Upper lobe of left lung (tissue), 6 donors: ENCODE results near the gene TTC7B. TPM values are rescaled to one million over a fixed set of nuclear protein-coding genes. Genes with fewer than 3 reads are reported as not detected.

ENCODE experiments used
- ATAC-seq, 2 donors: fragments of 200-7000 bp; cut with Tn5 transposase; one replicate each; pipeline ENCODE4 v1.9.1; 2022; ENCODE audit warnings: mild to moderate bottlenecking in 2 of 2, moderate library complexity in 2 of 2; ENCODE audit not compliant: low FRiP score in 2 of 2
- DNase-seq, 2 donors: peaks; one replicate each; pipeline ENCODE4 v3.0.0-alpha.2; 2019 to 2020
- H3K27ac ChIP-seq, 4 donors: fragments of 200-600 bp; sonication (generic); one replicate each; pipeline ENCODE4 v1.5.1; 2016 to 2019
- H3K27me3 ChIP-seq, 4 donors: fragments of 200-600 bp; sonication (generic); one replicate each; pipeline ENCODE4 v1.5.1; 2017 to 2019
- H3K36me3 ChIP-seq, 4 donors: fragments of 200-600 bp; sonication (generic); one replicate each; pipeline ENCODE4 v1.5.1; 2016 to 2019
- H3K4me1 ChIP-seq, 4 donors: fragments of 200-600 bp; sonication (generic); one replicate each; pipeline ENCODE4 v1.5.1; 2018 to 2019
- H3K4me3 ChIP-seq, 4 donors: fragments of 200-600 bp; sonication (generic); one replicate each; pipeline ENCODE4 v1.5.1; 2017 to 2019; ENCODE audit warnings: mild to moderate bottlenecking in 2 of 4, moderate library complexity in 1 of 4
- H3K9me3 ChIP-seq, 4 donors: fragments of 200-600 bp; sonication (generic); one replicate each; pipeline ENCODE4 v1.5.1; 2018 to 2019
- EP300 ChIP-seq, 4 donors: sonication (generic); formaldehyde crosslinking; IDR thresholded peaks; one replicate each; pipeline ENCODE4 v1.5.1; 2017; ENCODE audit warnings: antibody characterized with exemption in 4 of 4, control low read depth in 2 of 4
- POLR2A ChIP-seq, 4 donors: fragments of 450-650 bp; IDR thresholded peaks; one replicate each; pipeline ENCODE4 v1.5.1; 2016 to 2017; ENCODE audit warnings: antibody characterized with exemption in 4 of 4, mild to moderate bottlenecking in 2 of 4
- POLR2AphosphoS5 ChIP-seq, 2 donors: sonication (generic); formaldehyde crosslinking; IDR thresholded peaks; one replicate each; pipeline ENCODE4 v1.5.1; 2017; ENCODE audit warnings: antibody characterized with exemption in 2 of 2
- WGBS, 2 donors: methylation state at CpG; one replicate each; pipeline ENCODE4 v1.1.5; 2017 to 2018; 5-methylcytosine and 5-hydroxymethylcytosine counted together
- total RNA-seq, 6 donors: library from RNA; depleted of rRNA in 4 of 6; stranded (reverse); fragments of >200 nt in 4 of 6; gene quantifications; one replicate each; pipeline versions ENCODE4 v1.1.0 to v1.2.1, GENCODE V29; 2016 to 2021
- TF ChIP-seq, protein P1 (sequence below), 6 experiments: fragments of 450-650 bp in 4 of 6; fragments of 200-600 bp in 2 of 6; sonication (generic) in 2 of 6; IDR thresholded peaks; one replicate each; pipeline ENCODE4 v1.5.1; 2016 to 2019; ENCODE audit warnings: antibody characterized with exemption in 6 of 6
- donor health status: DM: no; HTN: no; CAD: no; lungs with moderate emphysema.
- donor health status: DM: no; HTN: yes; CAD: no; lungs with severe emphysema.

TTC7B gene
- total RNA-seq, 6 donors from 2014 or later: 13.5 to 87.3 (median 37.5) TPM

DNA sequence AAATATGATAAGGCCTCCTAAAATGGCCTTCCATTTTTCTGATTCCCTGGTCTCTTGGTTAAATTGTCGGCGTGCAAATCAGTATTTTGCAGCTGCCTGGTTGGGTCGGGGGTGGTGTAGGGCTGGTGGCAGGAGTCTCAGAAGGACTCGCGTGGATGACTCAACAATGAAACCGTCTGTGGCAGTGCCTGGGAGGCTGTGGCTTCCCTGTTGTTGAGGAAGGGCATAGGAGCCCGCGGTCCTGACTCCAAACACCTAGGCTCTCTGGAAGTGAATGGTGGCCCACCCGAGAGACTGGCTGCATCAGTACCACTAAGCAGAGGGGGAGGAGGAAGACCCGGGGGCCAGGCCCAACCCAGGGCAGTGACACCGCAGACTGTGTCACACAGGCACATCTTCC is 207.9 kb downstream of the TTC7B start:
- H3K4me1 ChIP-seq: peaks cover 3 to 22% (median 15%) of the 10 kb centered on the region in 4 donors
- 79 to 83% methylated on average over 10 to 11 of the region's 11 CpGs for WGBS, 2 donors
- DNase-seq (no peak), ATAC-seq (peak; percentile 20 to 33)
- no peaks in the 10 kb centered on the region for H3K9me3 ChIP-seq
- H3K4me3 ChIP-seq: no peak overlapping the region
- H3K27ac ChIP-seq: no peak overlapping the region
- no peaks in the 10 kb centered on the region for H3K27me3 ChIP-seq
- TF ChIP-seq EP300 (IDR thresholded peaks at IDR 0.05): no peak
- TF ChIP-seq, protein P1, sequence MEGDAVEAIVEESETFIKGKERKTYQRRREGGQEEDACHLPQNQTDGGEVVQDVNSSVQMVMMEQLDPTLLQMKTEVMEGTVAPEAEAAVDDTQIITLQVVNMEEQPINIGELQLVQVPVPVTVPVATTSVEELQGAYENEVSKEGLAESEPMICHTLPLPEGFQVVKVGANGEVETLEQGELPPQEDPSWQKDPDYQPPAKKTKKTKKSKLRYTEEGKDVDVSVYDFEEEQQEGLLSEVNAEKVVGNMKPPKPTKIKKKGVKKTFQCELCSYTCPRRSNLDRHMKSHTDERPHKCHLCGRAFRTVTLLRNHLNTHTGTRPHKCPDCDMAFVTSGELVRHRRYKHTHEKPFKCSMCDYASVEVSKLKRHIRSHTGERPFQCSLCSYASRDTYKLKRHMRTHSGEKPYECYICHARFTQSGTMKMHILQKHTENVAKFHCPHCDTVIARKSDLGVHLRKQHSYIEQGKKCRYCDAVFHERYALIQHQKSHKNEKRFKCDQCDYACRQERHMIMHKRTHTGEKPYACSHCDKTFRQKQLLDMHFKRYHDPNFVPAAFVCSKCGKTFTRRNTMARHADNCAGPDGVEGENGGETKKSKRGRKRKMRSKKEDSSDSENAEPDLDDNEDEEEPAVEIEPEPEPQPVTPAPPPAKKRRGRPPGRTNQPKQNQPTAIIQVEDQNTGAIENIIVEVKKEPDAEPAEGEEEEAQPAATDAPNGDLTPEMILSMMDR (IDR thresholded peaks at IDR 0.05): no peak
- TF ChIP-seq POLR2AphosphoS5 (IDR thresholded peaks at IDR 0.05): no peak
- no peak for TF ChIP-seq POLR2A (IDR thresholded peaks at IDR 0.05)
- no peaks in the 10 kb centered on the region for H3K36me3 ChIP-seq

GRCh38 chr14:90607141-90607540 is 209.1 kb downstream of the TTC7B start:
- no peak for ATAC-seq
- WGBS, 2 donors: 83 to 88% methylated on average over 9 to 10 of the region's 10 CpGs
- Histone ChIP-seq H3K9me3 (no peaks in the 10 kb centered on the region), H3K27me3 (no peaks in the 10 kb centered on the region), H3K36me3 (no peaks in the 10 kb centered on the region), H3K4me3 (no peak overlapping the region), H3K4me1 (peaks cover under 1 to 12% (median 6%) of the 10 kb centered on the region in 4 donors), H3K27ac (no peak overlapping the region)
- no peak for DNase-seq
- TF ChIP-seq, protein P1 (IDR thresholded peaks at IDR 0.05): no peak
- no peak for TF ChIP-seq POLR2A (IDR thresholded peaks at IDR 0.05)
- TF ChIP-seq POLR2AphosphoS5 (IDR thresholded peaks at IDR 0.05): no peak
- TF ChIP-seq EP300 (IDR thresholded peaks at IDR 0.05): no peak

DNA sequence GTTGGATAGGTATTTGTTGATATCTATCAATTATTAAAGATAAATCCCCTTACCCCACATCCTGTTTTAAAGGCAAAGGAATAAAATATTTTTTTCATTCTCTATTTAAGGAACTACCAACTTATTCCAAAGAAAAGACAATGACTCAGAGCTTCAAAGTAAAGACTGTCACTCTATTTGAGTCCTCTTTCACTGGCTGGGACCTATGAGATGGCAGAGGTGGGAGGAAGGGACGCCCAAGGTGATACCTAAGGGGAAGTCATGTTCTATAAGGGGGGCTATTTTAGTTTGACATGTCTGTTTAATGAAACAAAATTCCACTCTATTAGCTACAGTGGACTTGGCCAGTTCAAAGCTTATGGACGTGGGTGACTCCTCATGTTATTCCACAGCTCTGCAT is 209.8 kb downstream of the TTC7B start:
- Histone ChIP-seq H3K27ac (no peak overlapping the region), H3K4me1 (peaks cover 0 to 5% (median 2%) of the 10 kb centered on the region in 4 donors), H3K36me3 (no peaks in the 10 kb centered on the region), H3K27me3 (no peaks in the 10 kb centered on the region), H3K9me3 (no peaks in the 10 kb centered on the region), H3K4me3 (no peak overlapping the region)
- DNase-seq: no peak
- no peak for ATAC-seq
- WGBS, 2 donors: 81 to 84% methylated on average over 2 of the region's 2 CpGs
- no peak for TF ChIP-seq POLR2AphosphoS5 (IDR thresholded peaks at IDR 0.05)
- TF ChIP-seq, protein P1 (IDR thresholded peaks at IDR 0.05): no peak
- no peak for TF ChIP-seq POLR2A (IDR thresholded peaks at IDR 0.05)
- no peak for TF ChIP-seq EP300 (IDR thresholded peaks at IDR 0.05)

GRCh38 chr14:90605430-90605829 is 210.8 kb downstream of the TTC7B start:
- DNase-seq (no peak), ATAC-seq (no peak)
- no peak overlapping the region for H3K4me3 ChIP-seq
- no peaks in the 10 kb centered on the region for H3K27me3 ChIP-seq
- H3K4me1 ChIP-seq: peaks cover 0 to 4% (median 2%) of the 10 kb centered on the region in 4 donors
- TF ChIP-seq, protein P1 (IDR thresholded peaks at IDR 0.05): no peak
- no peak for TF ChIP-seq EP300 (IDR thresholded peaks at IDR 0.05)
- TF ChIP-seq POLR2A (IDR thresholded peaks at IDR 0.05): no peak
- TF ChIP-seq POLR2AphosphoS5 (IDR thresholded peaks at IDR 0.05): no peak
- 69 to 71% methylated on average over 6 of the region's 6 CpGs for WGBS, 2 donors
- no peaks in the 10 kb centered on the region for H3K36me3 ChIP-seq
- H3K27ac ChIP-seq: no peak overlapping the region
- no peaks in the 10 kb centered on the region for H3K9me3 ChIP-seq

- DNase-seq (no peak), ATAC-seq (no peak)
- Histone ChIP-seq H3K4me1 (peaks cover 0 to 8% (median 6%) of the 10 kb centered on the region in 4 donors), H3K4me3 (no peak overlapping the region), H3K27ac (no peak overlapping the region), H3K27me3 (no peaks in the 10 kb centered on the region), H3K36me3 (no peaks in the 10 kb centered on the region), H3K9me3 (no peaks in the 10 kb centered on the region)
- TF ChIP-seq, protein P1 (IDR thresholded peaks at IDR 0.05): no peak
- TF ChIP-seq POLR2A (IDR thresholded peaks at IDR 0.05) (no peak), EP300 (IDR thresholded peaks at IDR 0.05) (no peak), POLR2AphosphoS5 (IDR thresholded peaks at IDR 0.05) (no peak)
- WGBS, 2 donors: 81 to 93% methylated on average over 6 of the region's 6 CpGs
Measured at GRCh38 chr14:90604356-90604755, 211.9 kb downstream of the TTC7B start.
